ENCODE data around the gene SEMA4F. TPM values are rescaled to one million over a fixed set of nuclear protein-coding genes. Genes with fewer than 3 reads are reported as not detected.
"Not testable (repeated sequence)": the region's sequence is repeated elsewhere in the genome, so short reads cannot be mapped to it uniquely, and the experiment has no call there.

Gene SEMA4F
- total RNA-seq, 2 donors from 2014 or later: 3.0 to 3.9 TPM

- no peak for TF ChIP-seq CTCF (IDR thresholded peaks at IDR 0.05)
- Histone ChIP-seq H3K4me3 (no peak overlapping the region), H3K27ac (no peak overlapping the region), H3K27me3 (no peaks in the 10 kb centered on the region), H3K9me3 (no peaks in the 10 kb centered on the region), H3K4me1 (no peaks in the 10 kb centered on the region), H3K36me3 (no peaks in the 10 kb centered on the region)
- no peak for DNase-seq (ENCODE audit: low spot score)
Observed at GRCh38 chr2:74620671-74621070, 33.4 kb upstream of the SEMA4F start.

- no peak for DNase-seq (ENCODE audit: low spot score)
- Histone ChIP-seq H3K4me1 (no peaks in the 10 kb centered on the region), H3K27me3 (no peaks in the 10 kb centered on the region), H3K4me3 (no peak overlapping the region), H3K36me3 (no peaks in the 10 kb centered on the region), H3K27ac (no peak overlapping the region), H3K9me3 (no peaks in the 10 kb centered on the region)
- no peak for TF ChIP-seq CTCF (IDR thresholded peaks at IDR 0.05)
Observed at GRCh38 chr2:74625658-74626425, 28.2 kb upstream of the SEMA4F start.

GRCh38 chr2:74628538-74629105, 25.4 kb upstream of the SEMA4F start:
- no peak overlapping the region for H3K4me3 ChIP-seq
- no peak for DNase-seq (ENCODE audit: low spot score)
- no peaks in the 10 kb centered on the region for H3K27me3 ChIP-seq
- no peaks in the 10 kb centered on the region for H3K4me1 ChIP-seq
- H3K27ac ChIP-seq: no peak overlapping the region
- no peaks in the 10 kb centered on the region for H3K36me3 ChIP-seq
- H3K9me3 ChIP-seq: no peaks in the 10 kb centered on the region
- TF ChIP-seq CTCF (IDR thresholded peaks at IDR 0.05): no peak

- not testable (repeated sequence) for H3K36me3 ChIP-seq; H3K9me3 ChIP-seq; H3K4me1 ChIP-seq; H3K4me3 ChIP-seq; H3K27me3 ChIP-seq; H3K27ac ChIP-seq; DNase-seq (ENCODE audit: low spot score)
Observed at GRCh38 chr2:74630454-74630853, 23.6 kb upstream of the SEMA4F start.

GRCh38 chr2:74632209-74632938, 21.7 kb upstream of the SEMA4F start:
- DNase-seq (ENCODE audit: low spot score): no peak
- Histone ChIP-seq H3K4me3 (no peak overlapping the region), H3K36me3 (no peaks in the 10 kb centered on the region), H3K4me1 (no peaks in the 10 kb centered on the region), H3K9me3 (no peaks in the 10 kb centered on the region), H3K27me3 (no peaks in the 10 kb centered on the region), H3K27ac (no peak overlapping the region)
- TF ChIP-seq CTCF (IDR thresholded peaks at IDR 0.05): no peak

GRCh38 chr2:74632939-74633312, 21.1 kb upstream of the SEMA4F start:
- Histone ChIP-seq H3K27me3 (no peaks in the 10 kb centered on the region), H3K36me3 (no peaks in the 10 kb centered on the region), H3K27ac (no peak overlapping the region), H3K4me3 (no peak overlapping the region), H3K4me1 (no peaks in the 10 kb centered on the region), H3K9me3 (no peaks in the 10 kb centered on the region)
- no peak for DNase-seq (ENCODE audit: low spot score)
- TF ChIP-seq CTCF (IDR thresholded peaks at IDR 0.05): no peak
